Astrocyte of the cerebellum (primary cell): Measurements from ENCODE around the gene FCMR.

ENCODE experiments used
- DNase-seq: peaks from one replicate; pipeline ENCODE4 v3.0.0-alpha.2; 2011; ENCODE audit warnings: low read depth
- H3K4me3 ChIP-seq: 2 replicates; pipeline ENCODE4 v1.5.1; 2011; ENCODE audit warnings: mild to moderate bottlenecking, low read depth, low read length, moderate library complexity
- CTCF ChIP-seq: IDR thresholded peaks from 2 replicates; pipeline ENCODE4 v1.5.1; 2012; ENCODE audit warnings: low read length, low read depth, moderate library complexity, mild to moderate bottlenecking; ENCODE audit errors: missing control alignments
- in situ Hi-C: cut with HindIII; loops from 2 replicates; pipeline ENCODE4 v1.10.0; 2017; ENCODE audit warnings: low sequenced_read_pairs

Gene FCMR

GRCh38 chr1:206904423-206905142, 17.2 kb downstream of the FCMR start:
- no peak overlapping the region for H3K4me3 ChIP-seq
- DNase-seq = no peak
- TF ChIP-seq CTCF = no peak
- in situ Hi-C loops = loop anchor here (25.0 kb wide), 1 partner anchor 167 kb away; no protein-coding TSS in a partner anchor

GRCh38 chr1:206903687-206904086, 18.1 kb downstream of the FCMR start:
- TF ChIP-seq CTCF = no peak
- no peak overlapping the region for H3K4me3 ChIP-seq
- in situ Hi-C loops = loop anchor here (25.0 kb wide), 1 partner anchor 166 kb away; no protein-coding TSS in a partner anchor
- DNase-seq = no peak

- DNase-seq = no peak
- no peak for TF ChIP-seq CTCF
- H3K4me3 ChIP-seq = no peak overlapping the region
- in situ Hi-C loops = loop anchor here (25.0 kb wide), 1 partner anchor 165 kb away; no protein-coding TSS in a partner anchor
Measured at GRCh38 chr1:206902702-206903101, 19.0 kb downstream of the FCMR start.

- no peak for TF ChIP-seq CTCF
- in situ Hi-C loops = loop anchor here (25.0 kb wide), 1 partner anchor 165 kb away; no protein-coding TSS in a partner anchor
- H3K4me3 ChIP-seq = no peak overlapping the region
- DNase-seq = no peak
Measured at GRCh38 chr1:206901944-206902343, 19.8 kb downstream of the FCMR start.

GRCh38 chr1:206900149-206900548, 21.6 kb downstream of the FCMR start:
- no peak for DNase-seq
- no peak overlapping the region for H3K4me3 ChIP-seq
- TF ChIP-seq CTCF = no peak
- in situ Hi-C loops = loop anchor here (25.0 kb wide), 1 partner anchor 163 kb away; no protein-coding TSS in a partner anchor

- in situ Hi-C loops = loop anchor here (25.0 kb wide), 1 partner anchor 162 kb away; no protein-coding TSS in a partner anchor
- no peak for DNase-seq
- TF ChIP-seq CTCF = no peak
- no peak overlapping the region for H3K4me3 ChIP-seq
Measured at GRCh38 chr1:206899717-206900116, 22.0 kb downstream of the FCMR start.
